Esophagus muscularis mucosa (tissue), 4 donors: Measurements from ENCODE around the gene RPL18.

Experiments used
- EP300 ChIP-seq: sonication (generic); formaldehyde crosslinking; IDR thresholded peaks from one replicate; pipeline ENCODE4 v1.6.1; 2017; ENCODE audit warnings: antibody characterized with exemption
- POLR2A ChIP-seq: fragments of 450-650 bp; IDR thresholded peaks from one replicate; pipeline ENCODE4 v1.6.1; 2017; ENCODE audit warnings: antibody characterized with exemption, moderate library complexity, mild to moderate bottlenecking, low read depth
- TF ChIP-seq, protein P1 (sequence below), 3 experiments: fragments of 200-600 bp in 2 of 3; fragments of 450-650 bp in 1 of 3; sonication (generic) in 2 of 3; IDR thresholded peaks; one replicate each; pipeline ENCODE4 v1.5.1; 2017 to 2019; ENCODE audit warnings: antibody characterized with exemption in 3 of 3, mild to moderate bottlenecking in 2 of 3, moderate library complexity in 1 of 3

DNA sequence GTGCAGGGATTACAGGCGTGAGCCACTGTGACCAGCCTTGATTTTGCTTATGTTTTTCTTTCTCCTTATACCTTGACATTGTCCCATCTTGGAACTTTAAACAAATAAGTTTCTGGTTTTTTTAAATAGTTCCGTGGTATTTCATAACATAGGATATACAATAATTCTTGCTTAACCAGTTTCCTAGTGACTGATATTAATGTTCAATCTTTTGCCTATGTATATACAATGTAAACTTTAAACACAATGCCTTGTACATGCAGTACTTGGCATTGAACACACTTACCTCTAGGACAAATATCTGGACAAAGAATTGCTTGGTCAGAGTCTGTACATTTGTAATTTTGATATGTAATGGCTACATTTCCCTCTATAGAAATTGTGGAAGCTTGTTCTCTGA lies 36.8 kb downstream of the RPL18 start:
- TF ChIP-seq, protein P1, sequence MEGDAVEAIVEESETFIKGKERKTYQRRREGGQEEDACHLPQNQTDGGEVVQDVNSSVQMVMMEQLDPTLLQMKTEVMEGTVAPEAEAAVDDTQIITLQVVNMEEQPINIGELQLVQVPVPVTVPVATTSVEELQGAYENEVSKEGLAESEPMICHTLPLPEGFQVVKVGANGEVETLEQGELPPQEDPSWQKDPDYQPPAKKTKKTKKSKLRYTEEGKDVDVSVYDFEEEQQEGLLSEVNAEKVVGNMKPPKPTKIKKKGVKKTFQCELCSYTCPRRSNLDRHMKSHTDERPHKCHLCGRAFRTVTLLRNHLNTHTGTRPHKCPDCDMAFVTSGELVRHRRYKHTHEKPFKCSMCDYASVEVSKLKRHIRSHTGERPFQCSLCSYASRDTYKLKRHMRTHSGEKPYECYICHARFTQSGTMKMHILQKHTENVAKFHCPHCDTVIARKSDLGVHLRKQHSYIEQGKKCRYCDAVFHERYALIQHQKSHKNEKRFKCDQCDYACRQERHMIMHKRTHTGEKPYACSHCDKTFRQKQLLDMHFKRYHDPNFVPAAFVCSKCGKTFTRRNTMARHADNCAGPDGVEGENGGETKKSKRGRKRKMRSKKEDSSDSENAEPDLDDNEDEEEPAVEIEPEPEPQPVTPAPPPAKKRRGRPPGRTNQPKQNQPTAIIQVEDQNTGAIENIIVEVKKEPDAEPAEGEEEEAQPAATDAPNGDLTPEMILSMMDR (IDR thresholded peaks at IDR 0.05), result no peak
- TF ChIP-seq POLR2A (no peak), EP300 (no peak)
